Epithelial cell of proximal tubule (primary cell): ENCODE measurements around the gene GJA3. TPM values are rescaled to one million over a fixed set of nuclear protein-coding genes. Genes with fewer than 3 reads are reported as not detected.

Experiments used
- DNase-seq: peaks from one replicate; pipeline ENCODE4 v3.0.0-alpha.2; 2011; ENCODE audit warnings: low read depth
- H3K4me3 ChIP-seq: 2 replicates; pipeline ENCODE4 v1.5.1; 2011; ENCODE audit warnings: low read depth, mild to moderate bottlenecking, low read length
- CTCF ChIP-seq: conservative IDR thresholded peaks from 2 replicates; pipeline ENCODE4 v1.5.1; 2012; ENCODE audit warnings: low read depth, mild to moderate bottlenecking, low read length
- total RNA-seq: library from RNA; depleted of rRNA; stranded (reverse); fragments of >200 nt; gene quantifications from 2 replicates; pipeline ENCODE4 v1.2.3, GENCODE V29; 2015

The GJA3 gene
- total RNA-seq, 1 donor from 2014 or later, result 0.58 TPM

GRCh38 chr13:20142023-20142926 is 18.6 kb downstream of the GJA3 start:
- DNase-seq, result no peak
- no peak overlapping the region for H3K4me3 ChIP-seq
- TF ChIP-seq CTCF, result no peak

- H3K4me3 ChIP-seq, result no peak overlapping the region
- DNase-seq, result no peak
- no peak for TF ChIP-seq CTCF
These were observed 19.4 kb downstream of the GJA3 start for GRCh38 chr13:20141238-20142022.

- TF ChIP-seq CTCF, result no peak
- no peak overlapping the region for H3K4me3 ChIP-seq
- DNase-seq, result no peak
These were observed 20.4 kb downstream of the GJA3 start for GRCh38 chr13:20140487-20140886.

- no peak for TF ChIP-seq CTCF
- no peak for DNase-seq
- no peak overlapping the region for H3K4me3 ChIP-seq
These were observed 23.0 kb downstream of the GJA3 start for GRCh38 chr13:20137875-20138274.

GRCh38 chr13:20136781-20137703 is 23.8 kb downstream of the GJA3 start:
- no peak for DNase-seq

More at GRCh38 chr13:20136781-20137703, 23.8 kb downstream of the GJA3 start:
- TF ChIP-seq CTCF, result peak; percentile 64
- H3K4me3 ChIP-seq, result peak overlapping the region; percentile 40
